Breast epithelium (tissue), 4 donors: ENCODE results near the gene CHRNE. TPM values are rescaled to one million over a fixed set of nuclear protein-coding genes. Genes with fewer than 3 reads are reported as not detected.

Source experiments
- DNase-seq, 2 donors: peaks; one replicate each; pipeline ENCODE4 v3.0.0-alpha.2; 2019; ENCODE audit warnings: low spot score in 2 of 2
- H3K27ac ChIP-seq, 2 donors: fragments of 200-600 bp; sonication (generic) in 1 of 2; one replicate each; pipeline ENCODE4 v1.5.1; 2016 to 2019; ENCODE audit warnings: mild to moderate bottlenecking in 1 of 2
- H3K27me3 ChIP-seq, 2 donors: fragments of 200-600 bp; sonication (generic) in 1 of 2; one replicate each; pipeline versions ENCODE4 v1.5.1 to v1.6.0; 2017 to 2019; ENCODE audit warnings: control low read depth in 1 of 2, mild to moderate bottlenecking in 1 of 2
- H3K36me3 ChIP-seq: fragments of 200-600 bp; one replicate; pipeline ENCODE4 v1.5.1; 2019
- H3K4me1 ChIP-seq, 2 donors: fragments of 200-600 bp; sonication (generic); one replicate each; pipeline ENCODE4 v1.5.1; 2016 to 2019; ENCODE audit warnings: control low read depth in 1 of 2
- H3K4me3 ChIP-seq, 3 donors: fragments of 200-600 bp; sonication (generic); 1 replicate in 2 of 3; 2 replicates in 1 of 3; pipeline ENCODE4 v1.5.1; 2016 to 2019; ENCODE audit warnings: mild to moderate bottlenecking in 3 of 3, moderate library complexity in 2 of 3
- H3K9me3 ChIP-seq, 2 donors: fragments of 200-600 bp; sonication (generic) in 1 of 2; one replicate each; pipeline ENCODE4 v1.5.1; 2016 to 2019; ENCODE audit warnings: control low read depth in 1 of 2
- POLR2A ChIP-seq: fragments of 450-650 bp; IDR thresholded peaks from one replicate; pipeline ENCODE4 v1.6.1; 2016; ENCODE audit warnings: antibody characterized with exemption, mild to moderate bottlenecking, moderate library complexity
- POLR2AphosphoS5 ChIP-seq, 3 donors: sonication (generic); formaldehyde crosslinking; IDR thresholded peaks; one replicate each; pipeline ENCODE4 v1.6.1; 2017; ENCODE audit warnings: antibody characterized with exemption in 3 of 3
- intact Hi-C: fragments of 100-400 bp; cut with DNase I; formaldehyde crosslinking; loops from one replicate; pipeline ENCODE4 v1.15.1; 2023; ENCODE audit warnings: low total_unique reads
- total RNA-seq, 3 donors: library from RNA; depleted of rRNA; stranded (reverse); fragments of >200 nt; gene quantifications; one replicate each; pipeline ENCODE4 v1.1.0, GENCODE V29; 2016
- TF ChIP-seq, protein P1 (sequence below), 3 donors: fragments of 450-650 bp; IDR thresholded peaks; one replicate each; pipeline ENCODE4 v1.5.1; 2016 to 2017; ENCODE audit warnings: antibody characterized with exemption in 3 of 3, mild to moderate bottlenecking in 3 of 3, moderate library complexity in 3 of 3

The CHRNE gene
- total RNA-seq, 3 donors from 2014 or later = 0.16 to 2.0 (median 0.73) TPM

DNA sequence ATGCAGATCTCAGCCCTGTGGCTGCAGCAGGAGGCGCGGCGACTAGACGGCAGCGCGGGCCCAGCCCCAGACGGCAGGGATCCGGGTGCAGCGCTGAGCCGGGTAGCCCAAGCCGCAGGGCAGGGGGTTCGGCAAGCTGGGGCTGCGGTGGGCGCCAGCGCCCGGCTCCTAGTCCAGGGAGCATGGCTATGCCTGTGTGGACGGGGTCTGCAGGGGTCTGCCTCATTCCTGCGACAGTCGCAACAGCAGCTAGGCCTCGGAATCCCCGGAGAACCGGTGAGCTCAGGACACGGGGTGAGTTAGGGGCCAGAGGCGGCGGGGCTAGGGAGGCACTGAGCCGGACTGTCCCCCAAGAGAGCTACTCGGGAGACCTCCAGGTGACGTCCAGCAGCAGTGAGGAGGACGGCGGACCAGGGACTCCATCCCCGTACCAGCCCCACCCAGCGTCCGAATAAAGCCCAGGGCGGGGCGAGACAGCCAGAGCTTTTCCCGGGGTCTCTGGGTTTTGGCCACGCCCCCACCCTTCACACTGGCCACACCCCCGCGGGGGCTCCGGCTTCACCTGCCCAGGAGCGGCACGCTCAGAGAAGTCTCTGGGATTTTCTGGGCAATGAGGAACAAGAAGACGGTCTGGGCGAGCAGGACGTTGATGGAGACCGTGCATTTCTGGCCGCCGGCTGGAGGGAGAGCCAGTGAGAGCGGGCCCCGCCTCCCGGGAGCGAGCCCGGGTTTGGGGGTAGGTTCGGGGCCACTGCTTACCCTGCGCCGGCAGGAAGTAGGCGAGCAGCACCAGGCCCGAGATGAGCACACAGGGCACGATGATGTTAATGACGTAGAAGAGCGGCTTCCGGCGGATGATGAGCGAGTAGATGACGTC, 2.4 kb downstream of the CHRNE start:
- DNase-seq = no peak
- TF ChIP-seq POLR2A (no peak), POLR2AphosphoS5 (IDR thresholded peaks at IDR 0.05) (no peak)
- TF ChIP-seq, protein P1, sequence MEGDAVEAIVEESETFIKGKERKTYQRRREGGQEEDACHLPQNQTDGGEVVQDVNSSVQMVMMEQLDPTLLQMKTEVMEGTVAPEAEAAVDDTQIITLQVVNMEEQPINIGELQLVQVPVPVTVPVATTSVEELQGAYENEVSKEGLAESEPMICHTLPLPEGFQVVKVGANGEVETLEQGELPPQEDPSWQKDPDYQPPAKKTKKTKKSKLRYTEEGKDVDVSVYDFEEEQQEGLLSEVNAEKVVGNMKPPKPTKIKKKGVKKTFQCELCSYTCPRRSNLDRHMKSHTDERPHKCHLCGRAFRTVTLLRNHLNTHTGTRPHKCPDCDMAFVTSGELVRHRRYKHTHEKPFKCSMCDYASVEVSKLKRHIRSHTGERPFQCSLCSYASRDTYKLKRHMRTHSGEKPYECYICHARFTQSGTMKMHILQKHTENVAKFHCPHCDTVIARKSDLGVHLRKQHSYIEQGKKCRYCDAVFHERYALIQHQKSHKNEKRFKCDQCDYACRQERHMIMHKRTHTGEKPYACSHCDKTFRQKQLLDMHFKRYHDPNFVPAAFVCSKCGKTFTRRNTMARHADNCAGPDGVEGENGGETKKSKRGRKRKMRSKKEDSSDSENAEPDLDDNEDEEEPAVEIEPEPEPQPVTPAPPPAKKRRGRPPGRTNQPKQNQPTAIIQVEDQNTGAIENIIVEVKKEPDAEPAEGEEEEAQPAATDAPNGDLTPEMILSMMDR (IDR thresholded peaks at IDR 0.05) = no peak
- Histone ChIP-seq H3K27me3 (no peaks in the 10 kb centered on the region), H3K9me3 (no peaks in the 10 kb centered on the region), H3K4me3 (peak overlapping the region; percentile 47 to 73 (median 67)), H3K27ac (peak overlapping the region; percentile 83 to 91), H3K36me3 (peaks cover 6% of the 10 kb centered on the region), H3K4me1 (peaks cover 0 to 3% of the 10 kb centered on the region in 2 donors)
- intact Hi-C loops = loop anchor here (10.0 kb wide), 1 partner anchor 84 kb away; the partner anchor contains the start of gene CAMTA2

- Histone ChIP-seq H3K27ac (peak within 1 kb of the TSS; percentile 83 to 91), H3K9me3 (no peaks in the 10 kb centered on the region), H3K4me3 (peak within 1 kb of the TSS; percentile 47 to 73 (median 67)), H3K27me3 (no peaks in the 10 kb centered on the region), H3K4me1 (peaks cover 0 to 3% of the 10 kb centered on the region in 2 donors), H3K36me3 (peaks cover 6% of the 10 kb centered on the region)
- intact Hi-C loops = loop anchor here (10.0 kb wide), 1 partner anchor 85 kb away; the partner anchor contains the start of gene CAMTA2
- TF ChIP-seq, protein P1 (IDR thresholded peaks at IDR 0.05) = no peak
- peak; percentile 10 for TF ChIP-seq POLR2A
- TF ChIP-seq POLR2AphosphoS5 (IDR thresholded peaks at IDR 0.05) = peak; percentile 14 to 89 (median 38)
- DNase-seq = peak; percentile 87 to 94
These were observed 3.3 kb downstream of the CHRNE start, which contains the start of gene C17orf107 for GRCh38 chr17:4899341-4900230. C17orf107 (plus strand) TSS chr17:4899536; CDS start chr17:4899763, 227 bp downstream.

DNA sequence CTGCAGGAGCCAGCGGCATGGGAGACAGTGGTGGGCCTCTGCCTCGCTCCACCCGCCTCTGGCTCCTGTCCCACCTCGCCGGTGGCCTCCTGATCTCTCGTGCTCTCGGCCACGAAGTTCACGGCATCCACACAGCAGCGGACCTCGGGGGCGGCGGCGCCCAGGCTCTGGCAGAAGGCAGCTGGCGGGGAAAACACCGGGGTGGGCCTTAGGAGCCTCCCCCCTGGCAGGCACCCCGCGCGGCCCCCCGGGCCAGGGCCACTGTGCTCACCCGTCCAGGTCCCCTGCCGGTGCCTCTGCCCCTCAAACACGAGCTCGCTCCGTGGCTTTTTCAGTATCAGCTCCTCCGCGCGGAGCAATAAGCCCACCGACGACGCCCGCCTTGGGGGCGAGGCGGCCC, 4.0 kb downstream of the CHRNE start:
- Histone ChIP-seq H3K4me3 (peak overlapping the region; percentile 47 to 73 (median 67)), H3K36me3 (peaks cover 6% of the 10 kb centered on the region), H3K4me1 (peaks cover 0 to 3% of the 10 kb centered on the region in 2 donors), H3K27me3 (no peaks in the 10 kb centered on the region), H3K27ac (peak overlapping the region; percentile 83 to 91), H3K9me3 (no peaks in the 10 kb centered on the region)
- intact Hi-C loops = no loop called here
- DNase-seq = no peak
- TF ChIP-seq POLR2A (no peak), POLR2AphosphoS5 (IDR thresholded peaks at IDR 0.05) (no peak)

DNA sequence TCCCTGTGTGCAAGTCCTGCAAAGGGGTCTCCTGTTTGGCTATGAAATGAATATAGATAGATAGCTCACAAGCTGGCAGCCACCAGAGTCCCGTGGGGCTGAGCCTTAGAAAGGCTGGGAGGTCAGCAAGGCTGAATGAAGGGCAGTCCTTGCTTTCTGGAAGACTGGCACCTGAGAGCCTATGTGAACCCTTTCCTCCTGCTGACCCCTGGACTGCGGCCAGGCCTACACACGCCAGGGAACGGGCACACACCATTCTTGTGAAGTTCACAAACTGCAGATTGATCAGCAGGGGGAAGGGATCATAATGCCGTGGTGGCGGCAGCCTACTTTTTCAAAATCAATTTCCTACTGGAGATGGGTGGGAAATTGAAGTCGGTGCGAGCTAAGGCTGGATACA, 4.5 kb downstream of the CHRNE start:
- DNase-seq = no peak
- peak overlapping the region; percentile 15 to 91 for H3K27ac ChIP-seq
- peak overlapping the region in 2 of 3 donors; percentile 67 to 73 for H3K4me3 ChIP-seq
- intact Hi-C loops = no loop called here
- peaks cover 0 to 3% of the 10 kb centered on the region in 2 donors for H3K4me1 ChIP-seq
- peaks cover 6% of the 10 kb centered on the region for H3K36me3 ChIP-seq
- no peaks in the 10 kb centered on the region for H3K9me3 ChIP-seq
- TF ChIP-seq POLR2A (no peak), POLR2AphosphoS5 (IDR thresholded peaks at IDR 0.05) (no peak)
- TF ChIP-seq, protein P1 (IDR thresholded peaks at IDR 0.05) = no peak
- no peaks in the 10 kb centered on the region for H3K27me3 ChIP-seq

DNA sequence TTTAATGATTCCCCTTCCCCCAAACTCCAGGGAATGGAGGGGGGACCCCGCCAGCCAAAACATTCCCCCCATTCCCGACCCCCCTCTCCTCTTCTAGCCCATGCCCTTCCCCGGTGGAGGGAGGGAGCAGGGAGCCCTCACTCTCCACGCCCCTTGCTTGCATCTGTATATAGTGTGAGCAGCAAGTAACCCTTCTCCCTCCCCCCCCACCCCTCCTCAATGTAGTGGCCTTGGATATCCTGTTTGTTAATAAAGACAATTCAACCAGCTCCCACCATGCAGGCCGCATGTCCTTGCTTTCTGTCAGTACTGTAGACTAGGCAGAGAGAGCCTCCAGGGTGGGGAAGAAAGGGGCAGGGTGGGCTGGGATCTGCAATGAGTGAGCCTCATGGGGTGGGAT, 5.1 kb downstream of the CHRNE start:
- Histone ChIP-seq H3K4me1 (peaks cover 0 to under 1% of the 10 kb centered on the region in 2 donors), H3K4me3 (no peak overlapping the region), H3K9me3 (no peaks in the 10 kb centered on the region), H3K27ac (peak overlapping the region in 1 of 2 donors; percentile 15), H3K36me3 (peaks cover 6% of the 10 kb centered on the region), H3K27me3 (no peaks in the 10 kb centered on the region)
- no peak for DNase-seq
- TF ChIP-seq, protein P1 (IDR thresholded peaks at IDR 0.05) = no peak
- no peak for TF ChIP-seq POLR2A
- TF ChIP-seq POLR2AphosphoS5 (IDR thresholded peaks at IDR 0.05) = no peak
- intact Hi-C loops = no loop called here
